Endometrial microvascular endothelial cells (primary cell): ENCODE results near the gene GHDC. TPM values are rescaled to one million over a fixed set of nuclear protein-coding genes. Genes with fewer than 3 reads are reported as not detected.
"Not testable (repeated sequence)": the region's sequence is repeated elsewhere in the genome, so short reads cannot be mapped to it uniquely, and the experiment has no call there.

Experiments used
- in situ Hi-C: cut with HindIII; loops from 2 replicates; pipeline ENCODE4 v1.10.0; 2017; ENCODE audit warnings: low sequenced_read_pairs, low pct_unique_long_range_greater_than_20kb; ENCODE audit errors: inconsistent ontology term
- total RNA-seq: library from RNA; depleted of rRNA; stranded (reverse); fragments of >200 nt; gene quantifications from one replicate; pipeline ENCODE4 v1.2.3, GENCODE V29; 2015; ENCODE audit errors: inconsistent ontology term

The GHDC gene
- total RNA-seq, 1 donor from 2014 or later = 14.9 TPM

GRCh38 chr17:42167807-42168206 is 26.5 kb downstream of the GHDC start:
- in situ Hi-C loops = no loop called here

DNA sequence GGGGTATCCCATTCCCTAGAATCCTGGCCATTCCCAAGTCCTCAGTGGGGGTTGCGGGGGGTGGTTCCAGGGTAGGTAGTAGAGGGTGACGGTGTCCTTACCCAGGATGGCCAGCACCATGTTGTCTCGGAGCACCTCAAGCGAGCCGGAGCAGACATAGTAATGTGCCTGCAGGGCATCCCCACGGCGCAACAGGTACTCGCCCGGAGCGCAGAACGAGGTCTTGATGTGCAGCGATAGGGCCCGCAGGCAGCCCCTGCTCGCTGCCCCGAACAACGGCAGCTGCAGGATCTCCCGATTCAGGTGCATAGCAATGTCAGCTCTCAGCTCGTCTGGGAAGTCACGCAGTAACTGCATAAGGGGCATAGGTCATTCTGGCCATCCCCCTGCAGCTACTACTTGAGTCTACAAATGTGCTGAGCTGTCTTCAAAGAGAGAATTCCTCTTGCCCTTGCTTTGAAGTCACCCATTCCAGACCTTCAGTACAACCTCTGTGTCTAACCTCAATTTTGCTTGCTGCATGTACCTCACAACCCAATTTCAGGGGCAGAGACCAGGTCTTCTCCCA is 28.0 kb downstream of the GHDC start:
- in situ Hi-C loops = no loop called here

GRCh38 chr17:42165751-42166150 is 28.5 kb downstream of the GHDC start:
- in situ Hi-C loops = no loop called here

- in situ Hi-C loops = no loop called here
These were observed 30.4 kb downstream of the GHDC start for GRCh38 chr17:42163696-42164407.

- in situ Hi-C loops = no loop called here
These were observed 31.2 kb downstream of the GHDC start for GRCh38 chr17:42163113-42163512.

DNA sequence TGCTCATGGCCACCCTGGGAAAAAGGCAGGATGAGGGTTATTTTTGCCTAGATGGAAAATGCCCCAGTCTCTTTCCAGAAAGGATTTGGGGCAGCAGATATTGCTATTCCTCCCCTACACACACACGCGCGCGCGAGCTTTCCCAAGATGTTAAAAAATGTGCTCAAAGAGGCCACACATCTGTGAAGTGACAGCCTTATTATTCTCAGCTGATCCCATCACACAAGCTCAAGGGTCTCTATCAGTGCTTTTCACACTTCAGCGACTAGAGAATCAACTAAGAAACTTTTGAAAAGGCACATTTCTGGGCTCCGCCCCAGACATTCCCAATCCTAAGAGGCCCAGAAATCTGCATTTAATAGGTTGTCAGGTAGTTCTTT is 33.8 kb downstream of the GHDC start:
- in situ Hi-C loops = no loop called here

DNA sequence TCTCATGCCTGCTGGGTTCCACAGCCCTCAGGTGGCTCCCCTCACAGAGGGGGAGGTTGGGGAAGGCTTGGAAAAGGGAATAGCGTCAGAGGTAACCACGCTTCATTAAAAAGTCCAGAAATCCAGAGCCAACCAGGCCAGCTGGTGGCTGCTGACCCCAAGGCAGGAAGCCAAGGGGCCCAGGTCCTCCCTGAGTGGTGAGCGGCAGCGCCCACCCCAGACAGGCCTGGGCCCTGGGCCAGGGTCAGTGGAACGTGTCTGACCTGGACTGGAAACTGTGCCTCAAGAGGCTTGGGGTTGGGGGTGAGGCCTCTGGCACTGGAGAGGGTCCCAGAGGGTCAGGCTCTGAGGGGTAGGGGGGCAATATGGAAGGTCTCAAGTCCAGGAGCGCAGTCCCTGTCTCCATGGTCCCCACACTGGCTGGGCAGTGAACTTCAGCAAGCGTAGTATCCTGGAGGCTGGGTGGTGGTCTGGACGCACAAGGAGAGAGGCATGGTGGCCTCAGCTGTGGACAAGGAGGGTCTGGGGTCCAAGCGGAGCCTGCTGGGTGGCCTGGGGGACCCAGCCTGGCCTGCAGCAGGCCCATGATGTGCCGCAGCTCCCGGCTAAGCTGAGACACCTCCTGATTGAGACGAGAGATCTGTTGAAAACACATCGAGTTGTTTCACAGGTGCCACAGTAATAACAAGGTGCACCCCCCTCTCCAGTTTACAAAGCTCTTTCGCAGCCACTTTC is 34.3 kb downstream of the GHDC start:
- in situ Hi-C loops = no loop called here

DNA sequence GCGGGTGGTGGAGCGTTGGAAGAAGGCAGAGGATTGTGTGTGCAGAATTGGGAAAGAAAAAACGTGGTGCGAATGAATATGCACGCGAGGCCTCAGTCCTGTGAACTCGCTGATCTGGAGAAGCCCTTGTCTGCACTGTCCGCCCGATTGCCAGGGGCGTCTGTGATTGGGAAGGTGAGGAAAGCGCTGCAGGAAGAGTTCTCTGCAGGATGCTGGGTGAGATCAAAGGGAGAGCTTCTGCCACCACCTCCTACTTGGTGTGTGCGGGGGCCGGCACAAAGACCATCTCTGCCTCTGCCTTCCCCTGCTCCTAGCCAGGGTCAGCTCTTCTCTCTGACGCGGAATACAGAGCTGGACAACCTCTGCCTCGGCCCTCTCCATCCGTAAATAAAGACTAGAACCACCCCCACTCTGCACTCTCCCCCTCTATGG is 38.7 kb downstream of the GHDC start:
- in situ Hi-C loops = no loop called here

- in situ Hi-C loops = no loop called here
These were observed 40.2 kb downstream of the GHDC start for GRCh38 chr17:42153919-42154742.

- in situ Hi-C loops = no loop called here
These were observed 47.2 kb downstream of the GHDC start for GRCh38 chr17:42146911-42147607.

GRCh38 chr17:42143138-42143537 is 51.2 kb downstream of the GHDC start:
- in situ Hi-C loops = not testable (repeated sequence)

GRCh38 chr17:42142371-42142896 is 51.9 kb downstream of the GHDC start:
- in situ Hi-C loops = no loop called here

DNA sequence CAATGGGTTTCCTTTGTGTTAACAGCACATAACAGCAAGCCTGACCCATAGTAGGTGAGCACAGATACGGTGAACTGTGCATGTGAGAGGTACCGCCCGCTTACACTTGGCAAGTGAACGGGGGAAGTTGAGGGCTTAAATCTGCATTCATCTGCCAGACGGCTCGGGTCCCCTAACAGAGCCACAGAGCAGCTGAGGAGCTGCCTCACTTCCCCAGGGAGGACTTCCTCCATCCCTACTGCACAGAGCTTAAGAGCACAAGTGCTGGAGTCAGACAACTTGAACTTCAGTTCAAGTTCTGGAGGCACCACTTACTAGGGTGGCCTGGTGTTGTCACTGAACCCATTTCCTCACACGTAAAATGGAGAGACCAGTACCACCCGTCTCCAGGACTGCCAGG is 52.9 kb downstream of the GHDC start:
- in situ Hi-C loops = no loop called here

DNA sequence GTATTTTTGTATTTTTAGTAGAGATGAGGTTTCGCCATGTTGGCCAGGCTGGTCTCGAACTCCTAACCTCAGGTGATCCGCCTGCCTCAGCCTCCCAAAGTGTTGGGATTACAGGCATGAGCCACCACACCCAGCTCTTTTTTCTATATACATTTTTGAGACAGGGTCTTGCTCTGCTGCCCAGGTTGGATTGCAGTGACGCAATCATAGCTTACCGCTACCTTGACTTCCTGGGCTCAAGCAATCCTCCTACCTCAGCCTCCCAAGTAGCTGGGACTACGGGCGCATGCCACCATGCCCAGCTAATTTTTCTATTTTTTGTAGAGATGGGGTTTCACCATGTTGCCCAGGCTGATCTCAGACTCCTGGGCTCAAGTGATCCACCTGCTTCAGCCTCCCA is 53.6 kb downstream of the GHDC start:
- in situ Hi-C loops = not testable (repeated sequence)

Other genes with a start within 250 kb of the GHDC start
- 92.8 TPM for gene CNP, start 227.7 kb downstream of the GHDC start, total RNA-seq
- gene DNAJC7, start 177.1 kb downstream of the GHDC start, total RNA-seq = 66.0 TPM
- 60.0 TPM for gene NKIRAS2, start 174.4 kb downstream of the GHDC start, total RNA-seq
- 0.56 TPM for gene C17orf113, start 143.9 kb downstream of the GHDC start, total RNA-seq
- 0.19 TPM for gene ZNF385C, start 96.0 kb downstream of the GHDC start, total RNA-seq
- 7.1 TPM for gene DHX58, start 81.8 kb downstream of the GHDC start, total RNA-seq
- 15.9 TPM for gene KAT2A, start 73.1 kb downstream of the GHDC start, total RNA-seq
- not detected for gene HSPB9, start 71.7 kb downstream of the GHDC start, total RNA-seq
- gene RAB5C, start 39.5 kb downstream of the GHDC start, total RNA-seq = 197 TPM
- not detected for gene KCNH4, start 13.4 kb downstream of the GHDC start, total RNA-seq
- not detected for gene HCRT, start 9.0 kb downstream of the GHDC start, total RNA-seq
- 38.3 TPM for gene STAT5B, start 81.9 kb upstream of the GHDC start, total RNA-seq
- gene STAT5A, start 94.0 kb upstream of the GHDC start, total RNA-seq = 12.5 TPM
- 86.0 TPM for gene STAT3, start 193.9 kb upstream of the GHDC start, total RNA-seq
- 806 TPM for gene CAVIN1, start 228.8 kb upstream of the GHDC start, total RNA-seq